Spinal cord (tissue), 10 donors: ENCODE measurements around the gene ADRB1. TPM values are rescaled to one million over a fixed set of nuclear protein-coding genes. Genes with fewer than 3 reads are reported as not detected.

Experiments used
- DNase-seq, 6 donors: peaks; one replicate each; pipeline versions ENCODE4 v3.0.0 to v3.0.0-alpha.2; 2013 to 2015; ENCODE audit warnings: low spot score in 6 of 6, low read depth in 4 of 6
- H3K27ac ChIP-seq: one replicate; pipeline ENCODE4 v1.5.1; 2013; ENCODE audit warnings: low read depth, low read length, control low read depth
- H3K27me3 ChIP-seq: one replicate; pipeline ENCODE4 v1.6.1; 2013; ENCODE audit warnings: low read length; ENCODE audit not compliant: control insufficient read depth, insufficient read depth
- H3K36me3 ChIP-seq: one replicate; pipeline ENCODE4 v1.6.1; 2013; ENCODE audit warnings: low read length; ENCODE audit not compliant: control insufficient read depth, insufficient read depth
- H3K4me1 ChIP-seq: one replicate; pipeline ENCODE4 v1.6.1; 2013; ENCODE audit warnings: low read length; ENCODE audit not compliant: control insufficient read depth, insufficient read depth
- H3K4me3 ChIP-seq: one replicate; pipeline ENCODE4 v1.5.1; 2013; ENCODE audit warnings: low read depth, low read length, control low read depth
- H3K9me3 ChIP-seq: one replicate; pipeline ENCODE4 v1.6.1; 2013; ENCODE audit warnings: low read length; ENCODE audit not compliant: control insufficient read depth, insufficient read depth
- WGBS: methylation state at CpG from one replicate; pipeline ENCODE4 v1.1.5; 2013; ENCODE audit warnings: missing lambda C conversion rate; ENCODE audit not compliant: insufficient coverage; 5-methylcytosine and 5-hydroxymethylcytosine counted together
- polyA plus RNA-seq, 2 donors: library from polyadenylated mRNA; unstranded; fragments of 120-200 nt; gene quantifications; one replicate each; pipeline ENCODE4 v1.2.1, GENCODE V29; 2013; ENCODE audit not compliant: insufficient read length in 2 of 2
- total RNA-seq, 2 donors: library from RNA; depleted of rRNA in 1 of 2; stranded (reverse); fragments of 120-200 nt in 1 of 2; fragments of >200 nt in 1 of 2; gene quantifications; one replicate each; pipeline versions ENCODE4 v1.2.3 to v1.2.4, GENCODE V29; 2013 to 2014
- donor health status: healthy.

Gene ADRB1
- total and polyA plus RNA-seq, 4 donors = 2.5 to 4.0 (median 3.0) TPM

GRCh38 chr10:114078346-114078745 lies 34.7 kb downstream of the ADRB1 start:
- Histone ChIP-seq H3K4me3 (no peak overlapping the region), H3K4me1 (no peaks in the 10 kb centered on the region), H3K27ac (no peak overlapping the region), H3K27me3 (no peaks in the 10 kb centered on the region), H3K9me3 (no peaks in the 10 kb centered on the region), H3K36me3 (no peaks in the 10 kb centered on the region)
- DNase-seq = no peak
- WGBS = no CpG with 5 or more reads among the region's 6 CpGs

GRCh38 chr10:114079421-114079820 lies 35.8 kb downstream of the ADRB1 start:
- WGBS = 75% methylated on average over 3 of the region's 5 CpGs
- Histone ChIP-seq H3K9me3 (no peaks in the 10 kb centered on the region), H3K27ac (no peak overlapping the region), H3K36me3 (no peaks in the 10 kb centered on the region), H3K27me3 (no peaks in the 10 kb centered on the region), H3K4me1 (no peaks in the 10 kb centered on the region), H3K4me3 (no peak overlapping the region)
- DNase-seq = no peak

- H3K27ac ChIP-seq = no peak overlapping the region
- H3K4me1 ChIP-seq = no peaks in the 10 kb centered on the region
- DNase-seq = no peak
- no peak overlapping the region for H3K4me3 ChIP-seq
- 89% methylated on average over 6 of the region's 8 CpGs for WGBS
- H3K27me3 ChIP-seq = no peaks in the 10 kb centered on the region
- no peaks in the 10 kb centered on the region for H3K9me3 ChIP-seq
- H3K36me3 ChIP-seq = no peaks in the 10 kb centered on the region
These were observed 38.4 kb downstream of the ADRB1 start for GRCh38 chr10:114081911-114082583.

- no peaks in the 10 kb centered on the region for H3K27me3 ChIP-seq
- no peaks in the 10 kb centered on the region for H3K4me1 ChIP-seq
- H3K36me3 ChIP-seq = no peaks in the 10 kb centered on the region
- WGBS = 92% methylated on average over 3 of the region's 5 CpGs
- no peak for DNase-seq
- H3K27ac ChIP-seq = no peak overlapping the region
- no peak overlapping the region for H3K4me3 ChIP-seq
- H3K9me3 ChIP-seq = no peaks in the 10 kb centered on the region
These were observed 39.4 kb downstream of the ADRB1 start for GRCh38 chr10:114083040-114083439.

GRCh38 chr10:114084215-114084614 lies 40.5 kb downstream of the ADRB1 start:
- no peak for DNase-seq
- Histone ChIP-seq H3K27me3 (no peaks in the 10 kb centered on the region), H3K9me3 (no peaks in the 10 kb centered on the region), H3K4me1 (no peaks in the 10 kb centered on the region), H3K27ac (no peak overlapping the region), H3K36me3 (no peaks in the 10 kb centered on the region), H3K4me3 (no peak overlapping the region)
- 97% methylated on average over 2 of the region's 4 CpGs for WGBS

GRCh38 chr10:114087255-114087654 lies 43.6 kb downstream of the ADRB1 start:
- no peaks in the 10 kb centered on the region for H3K4me1 ChIP-seq
- WGBS = 98% methylated on average over 4 of the region's 5 CpGs
- H3K9me3 ChIP-seq = no peaks in the 10 kb centered on the region

GRCh38 chr10:114087655-114088054 lies 44.0 kb downstream of the ADRB1 start:
- no peak overlapping the region for H3K27ac ChIP-seq
- H3K27me3 ChIP-seq = no peaks in the 10 kb centered on the region
- no peaks in the 10 kb centered on the region for H3K9me3 ChIP-seq
- DNase-seq = no peak
- H3K4me3 ChIP-seq = no peak overlapping the region
- H3K36me3 ChIP-seq = no peaks in the 10 kb centered on the region
- WGBS = 70% methylated on average over 2 of the region's 4 CpGs
- H3K4me1 ChIP-seq = no peaks in the 10 kb centered on the region

More at GRCh38 chr10:114087255-114087654, 43.6 kb downstream of the ADRB1 start:
- no peaks in the 10 kb centered on the region for H3K27me3 ChIP-seq
- no peaks in the 10 kb centered on the region for H3K36me3 ChIP-seq
- H3K27ac ChIP-seq = no peak overlapping the region
- no peak for DNase-seq
- H3K4me3 ChIP-seq = no peak overlapping the region

GRCh38 chr10:114094795-114095194 lies 51.1 kb downstream of the ADRB1 start:
- DNase-seq = no peak
- H3K27ac ChIP-seq = no peak overlapping the region
- H3K4me1 ChIP-seq = no peaks in the 10 kb centered on the region
- H3K27me3 ChIP-seq = peaks cover 3% of the 10 kb centered on the region
- H3K4me3 ChIP-seq = no peak overlapping the region
- no peaks in the 10 kb centered on the region for H3K9me3 ChIP-seq
- WGBS = 97% methylated on average over 3 of the region's 3 CpGs
- H3K36me3 ChIP-seq = no peaks in the 10 kb centered on the region

GRCh38 chr10:114095559-114096337 lies 52.1 kb downstream of the ADRB1 start:
- H3K36me3 ChIP-seq = no peaks in the 10 kb centered on the region
- H3K9me3 ChIP-seq = no peaks in the 10 kb centered on the region
- H3K27ac ChIP-seq = no peak overlapping the region
- no peak for DNase-seq
- H3K27me3 ChIP-seq = peaks cover 12% of the 10 kb centered on the region
- H3K4me3 ChIP-seq = no peak overlapping the region
- 88% methylated on average over 7 of the region's 13 CpGs for WGBS
- peaks cover 3% of the 10 kb centered on the region for H3K4me1 ChIP-seq
